Measurements from ENCODE around the gene PLA2G2F.
"Not testable (repeated sequence)": the region's sequence is repeated elsewhere in the genome, so short reads cannot be mapped to it uniquely, and the experiment has no call there.

DNA sequence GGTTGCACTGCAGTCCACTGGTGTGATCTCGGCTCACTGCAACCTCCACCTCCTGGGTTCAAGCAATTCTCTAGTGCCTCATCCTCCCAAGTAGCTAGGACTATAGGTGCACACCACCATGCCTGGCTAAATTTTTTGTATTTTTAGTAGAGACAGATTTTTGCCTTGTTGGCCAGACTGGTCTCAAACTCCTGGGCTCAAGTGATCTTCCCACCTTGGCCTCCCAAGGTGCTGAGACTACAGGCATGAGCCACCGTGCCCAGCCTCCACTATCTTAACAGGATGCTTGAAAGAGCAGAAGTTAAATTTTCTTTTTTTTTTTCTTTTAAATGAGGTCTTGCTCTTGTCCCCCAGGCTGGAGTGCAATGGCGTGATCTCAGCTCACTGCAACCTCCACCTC, 8.6 kb upstream of the PLA2G2F start:
- TF ChIP-seq, protein P1, sequence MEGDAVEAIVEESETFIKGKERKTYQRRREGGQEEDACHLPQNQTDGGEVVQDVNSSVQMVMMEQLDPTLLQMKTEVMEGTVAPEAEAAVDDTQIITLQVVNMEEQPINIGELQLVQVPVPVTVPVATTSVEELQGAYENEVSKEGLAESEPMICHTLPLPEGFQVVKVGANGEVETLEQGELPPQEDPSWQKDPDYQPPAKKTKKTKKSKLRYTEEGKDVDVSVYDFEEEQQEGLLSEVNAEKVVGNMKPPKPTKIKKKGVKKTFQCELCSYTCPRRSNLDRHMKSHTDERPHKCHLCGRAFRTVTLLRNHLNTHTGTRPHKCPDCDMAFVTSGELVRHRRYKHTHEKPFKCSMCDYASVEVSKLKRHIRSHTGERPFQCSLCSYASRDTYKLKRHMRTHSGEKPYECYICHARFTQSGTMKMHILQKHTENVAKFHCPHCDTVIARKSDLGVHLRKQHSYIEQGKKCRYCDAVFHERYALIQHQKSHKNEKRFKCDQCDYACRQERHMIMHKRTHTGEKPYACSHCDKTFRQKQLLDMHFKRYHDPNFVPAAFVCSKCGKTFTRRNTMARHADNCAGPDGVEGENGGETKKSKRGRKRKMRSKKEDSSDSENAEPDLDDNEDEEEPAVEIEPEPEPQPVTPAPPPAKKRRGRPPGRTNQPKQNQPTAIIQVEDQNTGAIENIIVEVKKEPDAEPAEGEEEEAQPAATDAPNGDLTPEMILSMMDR (IDR thresholded peaks at IDR 0.05) = not testable (repeated sequence)
- TF ChIP-seq POLR2A (IDR thresholded peaks at IDR 0.05) = not testable (repeated sequence)

All from testis (tissue), 2 donors.